ENCODE measurements around the gene FOXN1.
"Not testable (repeated sequence)": the region's sequence is repeated elsewhere in the genome, so short reads cannot be mapped to it uniquely, and the experiment has no call there.

FOXN1 gene

GRCh38 chr17:28500712-28501379 is 5.3 kb upstream of the FOXN1 start:
- no peak for DNase-seq (ENCODE audit: low spot score)

- DNase-seq (ENCODE audit: low spot score) = no peak
Observed at GRCh38 chr17:28501421-28502284, 4.5 kb upstream of the FOXN1 start.

- no peak for DNase-seq (ENCODE audit: low spot score)
Observed at GRCh38 chr17:28503420-28503819, 2.7 kb upstream of the FOXN1 start.

GRCh38 chr17:28506763-28507487 is 777 bp downstream of the FOXN1 start:
- DNase-seq (ENCODE audit: low spot score) = no peak

- DNase-seq (ENCODE audit: low spot score) = peak; percentile 71
Observed at GRCh38 chr17:28507567-28508203, 1.5 kb downstream of the FOXN1 start.

- no peak for DNase-seq (ENCODE audit: low spot score)
Observed at GRCh38 chr17:28508211-28508724, 2.1 kb downstream of the FOXN1 start.

GRCh38 chr17:28509789-28510188 is 3.6 kb downstream of the FOXN1 start:
- DNase-seq (ENCODE audit: low spot score) = no peak

- no peak for DNase-seq (ENCODE audit: low spot score)
Observed at GRCh38 chr17:28511858-28512461, 5.8 kb downstream of the FOXN1 start.

- no peak for DNase-seq (ENCODE audit: low spot score)
Observed at GRCh38 chr17:28513476-28513875, 7.3 kb downstream of the FOXN1 start.

GRCh38 chr17:28514561-28515002 is 8.4 kb downstream of the FOXN1 start:
- no peak for DNase-seq (ENCODE audit: low spot score)

GRCh38 chr17:28515518-28515917 is 9.4 kb downstream of the FOXN1 start:
- DNase-seq (ENCODE audit: low spot score) = no peak

- DNase-seq (ENCODE audit: low spot score) = no peak
Observed at GRCh38 chr17:28518132-28518531, 12.0 kb downstream of the FOXN1 start.

- no peak for DNase-seq (ENCODE audit: low spot score)
Observed at GRCh38 chr17:28518578-28518977, 12.4 kb downstream of the FOXN1 start.

- DNase-seq (ENCODE audit: low spot score) = no peak
Observed at GRCh38 chr17:28519236-28519635, 13.1 kb downstream of the FOXN1 start.

- DNase-seq (ENCODE audit: low spot score) = no peak
Observed at GRCh38 chr17:28520687-28521086, 14.5 kb downstream of the FOXN1 start.

GRCh38 chr17:28521311-28522085 is 15.3 kb downstream of the FOXN1 start:
- no peak for DNase-seq (ENCODE audit: low spot score)

- DNase-seq (ENCODE audit: low spot score) = not testable (repeated sequence)
Observed at GRCh38 chr17:28522281-28522680, 16.1 kb downstream of the FOXN1 start.

- no peak for DNase-seq (ENCODE audit: low spot score)
Observed at GRCh38 chr17:28523186-28523585, 17.0 kb downstream of the FOXN1 start.

- DNase-seq (ENCODE audit: low spot score) = no peak
Observed at GRCh38 chr17:28523876-28524275, 17.7 kb downstream of the FOXN1 start.
